K562 (cell line): ENCODE results near the gene PTH1R. TPM values are rescaled to one million over a fixed set of nuclear protein-coding genes. Genes with fewer than 3 reads are reported as not detected.

Experiments
- MTA1 ChIP-seq: fragments of 450-650 bp; IDR thresholded peaks from 2 replicates; pipeline ENCODE4 v1.6.1; 2017; ENCODE audit warnings: borderline replicate concordance
- POLR2G ChIP-seq: fragments of 200-400 bp; formaldehyde crosslinking; IDR thresholded peaks from 2 replicates; pipeline ENCODE4 v1.6.1; 2017; ENCODE audit warnings: low read depth, mild to moderate bottlenecking, antibody characterized with exemption, low read length, moderate library complexity
- SMAD4 ChIP-seq: fragments of 250-450 bp; sonication (Bioruptor Pico); conservative IDR thresholded peaks from 2 replicates; pipeline ENCODE4 v1.8.0; 2021; ENCODE audit warnings: inconsistent platforms, mild to moderate bottlenecking, moderate library complexity
- SMARCE1 ChIP-seq: fragments of 450-650 bp; IDR thresholded peaks from 2 replicates; pipeline ENCODE4 v1.7.1; 2016; ENCODE audit warnings: mild to moderate bottlenecking
- SP2 ChIP-seq: IDR thresholded peaks from 2 replicates; pipeline ENCODE4 v1.6.1; 2011; ENCODE audit warnings: mild to moderate bottlenecking, low read depth, low read length, moderate library complexity; ENCODE audit not compliant: poor library complexity, severe bottlenecking; ENCODE audit errors: extremely low read depth
- ZNF23 ChIP-seq: fragments of 250-450 bp; sonication (Bioruptor Pico); IDR thresholded peaks from 2 replicates; pipeline ENCODE4 v1.4.0; 2020; ENCODE audit warnings: mild to moderate bottlenecking
- ZNF696 ChIP-seq: fragments of 250-450 bp; sonication (Bioruptor Pico); conservative IDR thresholded peaks from 2 replicates; pipeline ENCODE4 v1.4.0; 2020; ENCODE audit warnings: mild to moderate bottlenecking, moderate library complexity
- ZNF76 ChIP-seq: fragments of 250-450 bp; sonication (Bioruptor Pico); IDR thresholded peaks from 2 replicates; pipeline ENCODE4 v1.4.0; 2020; ENCODE audit warnings: mild to moderate bottlenecking, moderate library complexity, borderline replicate concordance
- ZNF764 ChIP-seq: fragments of 250-450 bp; sonication (Bioruptor Pico); IDR thresholded peaks from 2 replicates; pipeline ENCODE4 v1.4.0; 2020; ENCODE audit warnings: low read depth, mild to moderate bottlenecking, moderate library complexity
- ZNF77 ChIP-seq: fragments of 250-450 bp; sonication (Bioruptor Pico); IDR thresholded peaks from 2 replicates; pipeline ENCODE4 v1.5.0; 2020
- polyA plus RNA-seq, 8 experiments: library from polyadenylated mRNA; depleted of rRNA in 4 of 8; stranded (reverse) in 5 of 8; unstranded in 3 of 8; fragments of >200 nt; fragmentation: Nextera tagmentation in 2 of 8; fragmentation: Illumina TruSeq in 1 of 8; extraction: Ambion mirVana in 2 of 8; extraction: Trizol in 1 of 8; gene quantifications; 2 replicates each; pipeline versions ENCODE4 v1.2.1 to v1.2.3, GENCODE V29; 2011 to 2014; ENCODE audit warnings: inconsistent platforms in 1 of 8, missing spikeins in 1 of 8
- total RNA-seq, 7 experiments: library from RNA; depleted of rRNA in 6 of 7; stranded (reverse); fragments of >200 nt in 6 of 7; fragmentation: Illumina TruSeq in 2 of 7; extraction: Trizol in 2 of 7; gene quantifications; 2 replicates each; pipeline versions ENCODE4 v1.2.1 to v1.2.3, GENCODE V29; 2011 to 2021; ENCODE audit warnings: low replicate concordance in 1 of 7
- TF ChIP-seq, protein P1 (sequence below), 2 experiments: fragments of 450-650 bp; IDR thresholded peaks; 2 replicates each; pipeline ENCODE4 v1.6.1; 2016
- TF ChIP-seq, protein P2 (sequence below): sonication (generic); formaldehyde crosslinking; IDR thresholded peaks from 2 replicates; pipeline ENCODE4 v1.8.0; 2022; ENCODE audit warnings: mild to moderate bottlenecking, missing genetic modification reagents
- TF ChIP-seq, protein P3 (sequence below): fragments of 450-650 bp; IDR thresholded peaks from 2 replicates; pipeline ENCODE4 v1.6.1; 2016; ENCODE audit warnings: antibody characterized with exemption
- TF ChIP-seq, protein P4 (sequence below): fragments of 250-450 bp; sonication (Bioruptor Pico); IDR thresholded peaks from 2 replicates; pipeline ENCODE4 v1.6.1; 2021; ENCODE audit warnings: mild to moderate bottlenecking
- TF ChIP-seq, protein P5 (sequence below): fragments of 450-650 bp; IDR thresholded peaks from 2 replicates; pipeline ENCODE4 v1.7.1; 2018; ENCODE audit warnings: mild to moderate bottlenecking, low read depth; ENCODE audit not compliant: partially characterized antibody
- TF ChIP-seq, protein P6 (sequence below): fragments of 450-650 bp; IDR thresholded peaks from 2 replicates; pipeline ENCODE4 v1.6.1; 2018; ENCODE audit not compliant: partially characterized antibody

The PTH1R gene
- total and polyA plus RNA-seq, 9 of the 15 experiments (the other 6 are each of a cell fraction or from before 2014, with no cell fraction given), result not detected

DNA sequence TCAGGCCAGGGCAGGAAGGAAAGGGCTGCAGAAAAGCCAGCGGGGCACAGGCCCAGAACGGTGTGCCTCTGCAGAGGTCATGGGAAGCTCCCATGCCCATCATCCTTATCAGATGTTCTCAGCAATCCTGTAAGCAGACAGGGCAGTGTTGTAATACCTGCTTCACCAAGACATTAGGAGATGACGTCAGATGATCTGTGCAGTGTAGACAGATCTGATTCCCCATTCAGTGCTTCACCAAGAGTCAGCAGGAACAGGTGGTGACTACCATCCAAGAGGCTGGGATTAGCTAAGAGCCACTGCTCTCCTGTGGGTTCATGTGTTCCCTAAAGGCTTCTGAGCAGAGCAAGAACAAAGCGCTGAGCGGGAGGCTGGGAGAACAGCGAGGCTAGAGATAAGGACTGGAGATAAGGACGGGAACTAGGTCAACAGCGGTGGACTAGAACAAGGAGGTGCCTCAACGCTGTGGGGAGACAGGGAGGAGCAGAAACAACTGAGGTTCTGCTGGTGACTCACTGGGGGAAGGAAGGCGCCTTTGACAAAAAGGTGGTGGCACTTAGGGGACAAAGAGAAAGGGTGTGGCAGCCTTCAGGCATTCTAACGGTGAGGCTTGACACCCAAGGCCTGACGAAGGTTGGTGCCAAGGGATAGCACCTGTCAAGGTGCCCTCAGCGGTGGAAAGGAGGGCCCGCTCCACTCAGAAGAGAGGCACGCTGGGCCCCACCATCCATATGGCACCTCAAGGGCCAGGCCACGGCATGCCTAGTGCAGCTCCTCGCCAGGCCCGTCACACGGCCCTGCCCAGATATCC lies 70.7 kb downstream of the PTH1R start (continued):
- TF ChIP-seq, protein P1, sequence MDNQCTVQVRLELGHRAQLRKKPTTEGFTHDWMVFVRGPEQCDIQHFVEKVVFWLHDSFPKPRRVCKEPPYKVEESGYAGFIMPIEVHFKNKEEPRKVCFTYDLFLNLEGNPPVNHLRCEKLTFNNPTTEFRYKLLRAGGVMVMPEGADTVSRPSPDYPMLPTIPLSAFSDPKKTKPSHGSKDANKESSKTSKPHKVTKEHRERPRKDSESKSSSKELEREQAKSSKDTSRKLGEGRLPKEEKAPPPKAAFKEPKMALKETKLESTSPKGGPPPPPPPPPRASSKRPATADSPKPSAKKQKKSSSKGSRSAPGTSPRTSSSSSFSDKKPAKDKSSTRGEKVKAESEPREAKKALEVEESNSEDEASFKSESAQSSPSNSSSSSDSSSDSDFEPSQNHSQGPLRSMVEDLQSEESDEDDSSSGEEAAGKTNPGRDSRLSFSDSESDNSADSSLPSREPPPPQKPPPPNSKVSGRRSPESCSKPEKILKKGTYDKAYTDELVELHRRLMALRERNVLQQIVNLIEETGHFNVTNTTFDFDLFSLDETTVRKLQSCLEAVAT (IDR thresholded peaks at IDR 0.05), result 0 out of 4 replicates have a peak, but pooled peaks of 1 of the 2 experiments have one; percentile 23
- TF ChIP-seq POLR2G, result peak; percentile 31; the same call in 1 of the 2 replicates
- TF ChIP-seq ZNF77, result no peak
- TF ChIP-seq, protein P2, sequence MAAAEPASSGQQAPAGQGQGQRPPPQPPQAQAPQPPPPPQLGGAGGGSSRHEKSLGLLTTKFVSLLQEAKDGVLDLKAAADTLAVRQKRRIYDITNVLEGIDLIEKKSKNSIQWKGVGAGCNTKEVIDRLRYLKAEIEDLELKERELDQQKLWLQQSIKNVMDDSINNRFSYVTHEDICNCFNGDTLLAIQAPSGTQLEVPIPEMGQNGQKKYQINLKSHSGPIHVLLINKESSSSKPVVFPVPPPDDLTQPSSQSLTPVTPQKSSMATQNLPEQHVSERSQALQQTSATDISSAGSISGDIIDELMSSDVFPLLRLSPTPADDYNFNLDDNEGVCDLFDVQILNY, result no peak
- TF ChIP-seq, protein P3, sequence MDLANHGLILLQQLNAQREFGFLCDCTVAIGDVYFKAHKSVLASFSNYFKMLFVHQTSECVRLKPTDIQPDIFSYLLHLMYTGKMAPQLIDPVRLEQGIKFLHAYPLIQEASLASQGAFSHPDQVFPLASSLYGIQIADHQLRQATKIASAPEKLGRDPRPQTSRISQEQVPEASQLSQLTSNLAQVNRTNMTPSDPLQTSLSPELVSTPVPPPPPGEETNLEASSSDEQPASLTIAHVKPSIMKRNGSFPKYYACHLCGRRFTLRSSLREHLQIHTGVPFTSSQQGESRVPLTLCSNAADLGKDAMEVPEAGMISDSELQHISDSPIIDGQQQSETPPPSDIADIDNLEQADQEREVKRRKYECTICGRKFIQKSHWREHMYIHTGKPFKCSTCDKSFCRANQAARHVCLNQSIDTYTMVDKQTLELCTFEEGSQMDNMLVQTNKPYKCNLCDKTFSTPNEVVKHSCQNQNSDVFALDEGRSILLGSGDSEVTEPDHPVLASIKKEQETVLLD, result peak; percentile 76
- TF ChIP-seq ZNF696 (CRISPR knock-in tag), result no peak
- TF ChIP-seq ZNF76 (CRISPR knock-in tag), result 0 out of 2 replicates have a peak, but pooled peaks have one; percentile 24
- peak; percentile 93 for TF ChIP-seq SMAD4 (CRISPR knock-in tag)
- no peak for TF ChIP-seq SP2
- TF ChIP-seq ZNF23 (CRISPR knock-in tag), result no peak
- peak; percentile 90; the same call in 1 of the 2 replicates for TF ChIP-seq MTA1
- TF ChIP-seq, protein P4, sequence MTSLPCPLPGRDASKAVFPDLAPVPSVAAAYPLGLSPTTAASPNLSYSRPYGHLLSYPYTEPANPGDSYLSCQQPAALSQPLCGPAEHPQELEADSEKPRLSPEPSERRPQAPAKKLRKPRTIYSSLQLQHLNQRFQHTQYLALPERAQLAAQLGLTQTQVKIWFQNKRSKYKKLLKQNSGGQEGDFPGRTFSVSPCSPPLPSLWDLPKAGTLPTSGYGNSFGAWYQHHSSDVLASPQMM (CRISPR knock-in tag), result no peak
- no peak for TF ChIP-seq ZNF764 (CRISPR knock-in tag)
- TF ChIP-seq, protein P5, sequence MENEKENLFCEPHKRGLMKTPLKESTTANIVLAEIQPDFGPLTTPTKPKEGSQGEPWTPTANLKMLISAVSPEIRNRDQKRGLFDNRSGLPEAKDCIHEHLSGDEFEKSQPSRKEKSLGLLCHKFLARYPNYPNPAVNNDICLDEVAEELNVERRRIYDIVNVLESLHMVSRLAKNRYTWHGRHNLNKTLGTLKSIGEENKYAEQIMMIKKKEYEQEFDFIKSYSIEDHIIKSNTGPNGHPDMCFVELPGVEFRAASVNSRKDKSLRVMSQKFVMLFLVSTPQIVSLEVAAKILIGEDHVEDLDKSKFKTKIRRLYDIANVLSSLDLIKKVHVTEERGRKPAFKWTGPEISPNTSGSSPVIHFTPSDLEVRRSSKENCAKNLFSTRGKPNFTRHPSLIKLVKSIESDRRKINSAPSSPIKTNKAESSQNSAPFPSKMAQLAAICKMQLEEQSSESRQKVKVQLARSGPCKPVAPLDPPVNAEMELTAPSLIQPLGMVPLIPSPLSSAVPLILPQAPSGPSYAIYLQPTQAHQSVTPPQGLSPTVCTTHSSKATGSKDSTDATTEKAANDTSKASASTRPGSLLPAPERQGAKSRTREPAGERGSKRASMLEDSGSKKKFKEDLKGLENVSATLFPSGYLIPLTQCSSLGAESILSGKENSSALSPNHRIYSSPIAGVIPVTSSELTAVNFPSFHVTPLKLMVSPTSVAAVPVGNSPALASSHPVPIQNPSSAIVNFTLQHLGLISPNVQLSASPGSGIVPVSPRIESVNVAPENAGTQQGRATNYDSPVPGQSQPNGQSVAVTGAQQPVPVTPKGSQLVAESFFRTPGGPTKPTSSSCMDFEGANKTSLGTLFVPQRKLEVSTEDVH, result peak; percentile 53
- TF ChIP-seq, protein P6, sequence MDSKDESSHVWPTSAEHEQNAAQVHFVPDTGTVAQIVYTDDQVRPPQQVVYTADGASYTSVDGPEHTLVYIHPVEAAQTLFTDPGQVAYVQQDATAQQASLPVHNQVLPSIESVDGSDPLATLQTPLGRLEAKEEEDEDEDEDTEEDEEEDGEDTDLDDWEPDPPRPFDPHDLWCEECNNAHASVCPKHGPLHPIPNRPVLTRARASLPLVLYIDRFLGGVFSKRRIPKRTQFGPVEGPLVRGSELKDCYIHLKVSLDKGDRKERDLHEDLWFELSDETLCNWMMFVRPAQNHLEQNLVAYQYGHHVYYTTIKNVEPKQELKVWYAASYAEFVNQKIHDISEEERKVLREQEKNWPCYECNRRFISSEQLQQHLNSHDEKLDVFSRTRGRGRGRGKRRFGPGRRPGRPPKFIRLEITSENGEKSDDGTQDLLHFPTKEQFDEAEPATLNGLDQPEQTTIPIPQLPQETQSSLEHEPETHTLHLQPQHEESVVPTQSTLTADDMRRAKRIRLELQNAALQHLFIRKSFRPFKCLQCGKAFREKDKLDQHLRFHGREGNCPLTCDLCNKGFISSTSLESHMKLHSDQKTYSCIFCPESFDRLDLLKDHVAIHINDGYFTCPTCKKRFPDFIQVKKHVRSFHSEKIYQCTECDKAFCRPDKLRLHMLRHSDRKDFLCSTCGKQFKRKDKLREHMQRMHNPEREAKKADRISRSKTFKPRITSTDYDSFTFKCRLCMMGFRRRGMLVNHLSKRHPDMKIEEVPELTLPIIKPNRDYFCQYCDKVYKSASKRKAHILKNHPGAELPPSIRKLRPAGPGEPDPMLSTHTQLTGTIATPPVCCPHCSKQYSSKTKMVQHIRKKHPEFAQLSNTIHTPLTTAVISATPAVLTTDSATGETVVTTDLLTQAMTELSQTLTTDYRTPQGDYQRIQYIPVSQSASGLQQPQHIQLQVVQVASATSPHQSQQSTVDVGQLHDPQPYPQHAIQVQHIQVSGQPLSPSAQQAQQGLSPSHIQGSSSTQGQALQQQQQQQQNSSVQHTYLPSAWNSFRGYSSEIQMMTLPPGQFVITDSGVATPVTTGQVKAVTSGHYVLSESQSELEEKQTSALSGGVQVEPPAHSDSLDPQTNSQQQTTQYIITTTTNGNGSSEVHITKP, result no peak
- TF ChIP-seq SMARCE1, result peak; percentile 93
